ENCODE results near the gene CCN6. TPM values are rescaled to one million over a fixed set of nuclear protein-coding genes. Genes with fewer than 3 reads are reported as not detected.

CCN6 gene
- total RNA-seq, 4 donors from 2014 or later, result 1.1 to 2.9 (median 1.6) TPM

GRCh38 chr6:112034616-112034995, 19.3 kb upstream of the CCN6 start:
- DNase-seq (ENCODE audit: low spot score in 2 of 2), result no peak
- intact Hi-C loops (cut with DNase I; ENCODE audit: low total_unique reads), result no loop called here
- no peak overlapping the region for H3K4me3 ChIP-seq (ENCODE audit: low read depth, poor library complexity, severe bottlenecking)
- 87 to 95% methylated on average over 4 of the region's 4 CpGs for WGBS, 2 donors
- no peak for TF ChIP-seq POLR2A (IDR thresholded peaks at IDR 0.05)
- TF ChIP-seq, protein P1, sequence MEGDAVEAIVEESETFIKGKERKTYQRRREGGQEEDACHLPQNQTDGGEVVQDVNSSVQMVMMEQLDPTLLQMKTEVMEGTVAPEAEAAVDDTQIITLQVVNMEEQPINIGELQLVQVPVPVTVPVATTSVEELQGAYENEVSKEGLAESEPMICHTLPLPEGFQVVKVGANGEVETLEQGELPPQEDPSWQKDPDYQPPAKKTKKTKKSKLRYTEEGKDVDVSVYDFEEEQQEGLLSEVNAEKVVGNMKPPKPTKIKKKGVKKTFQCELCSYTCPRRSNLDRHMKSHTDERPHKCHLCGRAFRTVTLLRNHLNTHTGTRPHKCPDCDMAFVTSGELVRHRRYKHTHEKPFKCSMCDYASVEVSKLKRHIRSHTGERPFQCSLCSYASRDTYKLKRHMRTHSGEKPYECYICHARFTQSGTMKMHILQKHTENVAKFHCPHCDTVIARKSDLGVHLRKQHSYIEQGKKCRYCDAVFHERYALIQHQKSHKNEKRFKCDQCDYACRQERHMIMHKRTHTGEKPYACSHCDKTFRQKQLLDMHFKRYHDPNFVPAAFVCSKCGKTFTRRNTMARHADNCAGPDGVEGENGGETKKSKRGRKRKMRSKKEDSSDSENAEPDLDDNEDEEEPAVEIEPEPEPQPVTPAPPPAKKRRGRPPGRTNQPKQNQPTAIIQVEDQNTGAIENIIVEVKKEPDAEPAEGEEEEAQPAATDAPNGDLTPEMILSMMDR (IDR thresholded peaks at IDR 0.05), result no peak

GRCh38 chr6:112036088-112036637, 17.7 kb upstream of the CCN6 start:
- no peak for TF ChIP-seq POLR2A (IDR thresholded peaks at IDR 0.05)
- TF ChIP-seq, protein P1 (IDR thresholded peaks at IDR 0.05), result no peak
- WGBS, 2 donors, result 76 to 87% methylated on average over 4 of the region's 4 CpGs
- intact Hi-C loops (cut with DNase I; ENCODE audit: low total_unique reads), result loop anchor here (5.0 kb wide), 1 partner anchor 324 kb away; no protein-coding TSS in a partner anchor
- no peak overlapping the region for H3K4me3 ChIP-seq (ENCODE audit: low read depth, poor library complexity, severe bottlenecking)
- no peak for DNase-seq (ENCODE audit: low spot score in 2 of 2)

- no peak overlapping the region for H3K4me3 ChIP-seq (ENCODE audit: low read depth, poor library complexity, severe bottlenecking)
- 6 to 35% methylated on average over 8 of the region's 8 CpGs for WGBS, 2 donors
- TF ChIP-seq, protein P1 (IDR thresholded peaks at IDR 0.05), result no peak
- no peak for TF ChIP-seq POLR2A (IDR thresholded peaks at IDR 0.05)
- peak; percentile 88 to 96 for DNase-seq (ENCODE audit: low spot score in 2 of 2)
- intact Hi-C loops (cut with DNase I; ENCODE audit: low total_unique reads), result loop anchor here (5.0 kb wide), 1 partner anchor 325 kb away; no protein-coding TSS in a partner anchor
Observed at GRCh38 chr6:112037783-112038216, 16.1 kb upstream of the CCN6 start.

DNA sequence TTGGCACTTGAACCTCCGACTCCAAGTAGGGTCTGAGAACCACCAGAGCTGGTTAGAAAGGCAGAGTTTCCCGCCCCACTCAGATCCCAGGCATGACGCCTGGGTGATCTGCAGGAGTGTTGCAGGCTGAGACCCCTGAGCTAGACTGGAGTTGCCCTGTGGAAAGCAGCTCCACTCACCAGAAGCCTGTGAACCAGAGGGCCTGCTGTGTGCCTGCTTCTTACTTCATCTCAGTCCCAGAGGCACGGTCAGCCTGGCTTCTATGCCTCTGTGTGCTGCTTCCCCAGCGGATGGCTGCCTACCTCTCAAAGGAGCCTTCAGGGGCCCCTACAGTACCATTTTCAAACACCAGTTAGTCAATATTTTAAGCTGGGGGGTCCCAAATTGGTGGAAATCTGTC, 15.6 kb upstream of the CCN6 start:
- TF ChIP-seq POLR2A (IDR thresholded peaks at IDR 0.05), result no peak
- no peak for DNase-seq (ENCODE audit: low spot score in 2 of 2)
- H3K4me3 ChIP-seq (ENCODE audit: low read depth, poor library complexity, severe bottlenecking), result no peak overlapping the region
- WGBS, 2 donors, result 68 to 83% methylated on average over 5 of the region's 5 CpGs
- intact Hi-C loops (cut with DNase I; ENCODE audit: low total_unique reads), result loop anchor here (5.0 kb wide), 1 partner anchor 326 kb away; no protein-coding TSS in a partner anchor

DNA sequence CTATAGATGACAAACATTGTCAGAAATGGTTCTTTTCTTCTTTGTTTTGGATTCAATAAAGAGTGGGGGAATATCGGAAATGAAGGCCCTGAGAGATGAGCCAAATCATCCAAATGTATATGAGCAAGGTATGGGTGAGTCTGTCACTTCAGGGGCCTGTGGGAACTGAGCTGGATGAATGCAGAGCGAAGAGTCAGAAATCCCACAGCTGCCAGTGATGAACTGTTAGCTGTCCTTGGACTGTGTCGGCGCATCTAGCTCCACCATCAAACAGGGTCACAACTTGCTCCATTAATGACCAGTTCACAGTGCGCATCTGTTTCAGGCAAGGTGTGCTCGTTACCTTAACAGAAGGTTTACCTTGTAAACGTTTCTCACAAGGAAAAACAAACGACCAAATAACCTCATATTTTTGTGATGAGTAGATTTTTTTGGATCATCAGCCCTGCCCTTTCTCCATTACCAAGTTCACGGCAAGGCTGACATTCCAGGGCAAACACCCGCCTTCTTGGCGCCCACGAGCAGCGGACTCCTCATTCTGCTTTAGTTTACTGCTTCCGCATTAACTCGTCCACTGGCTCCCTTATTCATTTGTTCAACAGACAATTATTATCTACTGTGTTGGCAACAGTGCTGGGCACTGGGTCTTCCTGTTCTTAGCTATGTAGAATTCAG, 15.0 kb upstream of the CCN6 start:
- TF ChIP-seq POLR2A (IDR thresholded peaks at IDR 0.05), result no peak
- TF ChIP-seq, protein P1 (IDR thresholded peaks at IDR 0.05), result no peak
- WGBS, 2 donors, result 59 to 65% methylated on average over 15 of the region's 15 CpGs
- peak in 1 of 2 donors; percentile 90 for DNase-seq (ENCODE audit: low spot score in 2 of 2)
- intact Hi-C loops (cut with DNase I; ENCODE audit: low total_unique reads), result loop anchor here (5.0 kb wide), 1 partner anchor 327 kb away; no protein-coding TSS in a partner anchor
- no peak overlapping the region for H3K4me3 ChIP-seq (ENCODE audit: low read depth, poor library complexity, severe bottlenecking)

- WGBS, 2 donors, result 53 to 68% methylated on average over 2 of the region's 2 CpGs
- no peak overlapping the region for H3K4me3 ChIP-seq (ENCODE audit: low read depth, poor library complexity, severe bottlenecking)
- TF ChIP-seq, protein P1 (IDR thresholded peaks at IDR 0.05), result no peak
- no peak for TF ChIP-seq POLR2A (IDR thresholded peaks at IDR 0.05)
- intact Hi-C loops (cut with DNase I; ENCODE audit: low total_unique reads), result loop anchor here (5.0 kb wide), 1 partner anchor 327 kb away; no protein-coding TSS in a partner anchor
- DNase-seq (ENCODE audit: low spot score in 2 of 2), result no peak
Observed at GRCh38 chr6:112039431-112039770, 14.5 kb upstream of the CCN6 start.
